Inferior parietal cortex (tissue), 1 donor: Measurements from ENCODE around the gene NPEPL1.
"Not testable (repeated sequence)": the region's sequence is repeated elsewhere in the genome, so short reads cannot be mapped to it uniquely, and the experiment has no call there.

Experiments used
- DNase-seq: peaks from one replicate; pipeline ENCODE4 v3.0.0-alpha.2; 2016; ENCODE audit errors: extremely low spot score

NPEPL1 gene

GRCh38 chr20:58692579-58693225 is at the start of gene NPEPL1:
Gene NPEPL1, plus strand, starts transcription at chr20:58692800. Its CDS starts 101 bp downstream, at chr20:58692901.
- DNase-seq = no peak

- DNase-seq = not testable (repeated sequence)
Measured at GRCh38 chr20:58642896-58643295, 49.7 kb upstream of the NPEPL1 start.

- no peak for DNase-seq
Measured at GRCh38 chr20:58645412-58645968, 47.1 kb upstream of the NPEPL1 start.

GRCh38 chr20:58646257-58646656 is 46.3 kb upstream of the NPEPL1 start:
- DNase-seq = no peak

GRCh38 chr20:58646703-58647102 is 45.9 kb upstream of the NPEPL1 start:
- no peak for DNase-seq

- DNase-seq = no peak
Measured at GRCh38 chr20:58647162-58647795, 45.3 kb upstream of the NPEPL1 start.

GRCh38 chr20:58647796-58648501 is 44.7 kb upstream of the NPEPL1 start:
- DNase-seq = no peak

- not testable (repeated sequence) for DNase-seq
Measured at GRCh38 chr20:58648502-58648825, 44.1 kb upstream of the NPEPL1 start.

- no peak for DNase-seq
Measured at GRCh38 chr20:58649288-58650180, 43.1 kb upstream of the NPEPL1 start.

GRCh38 chr20:58650181-58650775 is 42.3 kb upstream of the NPEPL1 start:
- no peak for DNase-seq

GRCh38 chr20:58650776-58651558 is 41.6 kb upstream of the NPEPL1 start, which contains the start of gene STX16:
Gene STX16, plus strand, starts transcription at chr20:58651283. Its CDS starts 724 bp downstream, at chr20:58652007.
- peak; percentile 85 for DNase-seq

GRCh38 chr20:58651559-58651945 is 41.0 kb upstream of the NPEPL1 start:
- DNase-seq = peak; percentile 52

GRCh38 chr20:58651946-58652605 is 40.5 kb upstream of the NPEPL1 start:
- peak; percentile 47 for DNase-seq

GRCh38 chr20:58652606-58653294 is 39.9 kb upstream of the NPEPL1 start:
- DNase-seq = no peak

GRCh38 chr20:58654337-58654736 is 38.3 kb upstream of the NPEPL1 start:
- no peak for DNase-seq

GRCh38 chr20:58655328-58656107 is 37.1 kb upstream of the NPEPL1 start:
- DNase-seq = no peak

GRCh38 chr20:58656831-58657230 is 35.8 kb upstream of the NPEPL1 start:
- DNase-seq = no peak

GRCh38 chr20:58657262-58657661 is 35.3 kb upstream of the NPEPL1 start:
- DNase-seq = no peak
